Urothelium cell line (cell line): ENCODE measurements around the gene MRPS18A.

Experiments
- DNase-seq: peaks from one replicate; pipeline ENCODE4 v3.0.0; 2011; ENCODE audit warnings: low spot score, mixed read lengths
- FAIRE-seq: peaks from 2 replicates; lab custom pipeline; 2011; peaks lifted over from hg19 to GRCh38; lab: Jason Lieb, UNC

MRPS18A gene

DNA sequence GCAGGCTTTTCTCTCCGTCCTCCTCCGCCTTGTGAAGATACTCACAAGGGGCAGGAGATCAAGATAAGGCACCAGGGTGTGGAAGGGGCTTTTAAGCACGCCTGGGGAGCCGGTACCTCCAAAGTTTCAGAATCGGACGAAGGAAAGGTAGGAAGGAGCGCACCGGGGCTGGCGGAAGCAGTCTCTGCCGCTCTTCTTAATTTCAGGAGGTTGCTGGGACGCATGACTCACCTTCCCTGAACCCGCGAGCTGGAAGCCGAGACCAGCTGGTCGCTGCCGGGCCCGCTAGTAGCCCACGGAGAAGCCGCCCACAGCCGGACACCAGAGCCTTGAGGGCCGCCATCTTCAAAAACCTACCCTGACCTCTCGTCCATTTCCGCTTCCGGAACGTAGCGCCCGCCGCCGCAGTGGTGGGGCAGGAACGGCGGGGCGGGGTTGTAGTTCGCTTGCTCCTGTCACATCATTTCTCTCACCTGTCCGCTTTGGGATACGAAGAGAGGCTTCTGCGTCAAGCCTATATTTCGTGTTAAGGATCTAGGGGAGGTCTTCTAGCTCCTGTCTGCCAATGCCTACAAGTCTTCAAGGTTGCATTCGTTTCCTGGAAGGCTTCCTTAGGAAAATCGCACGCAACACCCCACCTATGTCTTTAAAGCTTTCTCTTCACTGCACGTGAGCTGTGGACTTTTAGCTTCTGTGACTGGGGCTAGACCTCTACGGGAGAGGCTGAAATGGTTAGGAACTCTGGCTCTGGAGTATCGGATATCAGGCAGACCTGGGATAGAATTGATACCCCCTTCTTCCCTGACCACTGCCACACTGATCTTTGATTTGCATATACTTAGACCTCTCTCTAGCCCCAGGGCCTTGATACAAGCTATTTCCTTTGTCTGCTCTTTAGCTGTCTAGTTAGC lies at the start of gene MRPS18A:
TSS of gene MRPS18A (minus strand) at position 355 of the 911 bp plus-strand sequence. CDS start at position 343, 12 bp downstream.
- peak; percentile 90 for DNase-seq
- no peak for FAIRE-seq

DNA sequence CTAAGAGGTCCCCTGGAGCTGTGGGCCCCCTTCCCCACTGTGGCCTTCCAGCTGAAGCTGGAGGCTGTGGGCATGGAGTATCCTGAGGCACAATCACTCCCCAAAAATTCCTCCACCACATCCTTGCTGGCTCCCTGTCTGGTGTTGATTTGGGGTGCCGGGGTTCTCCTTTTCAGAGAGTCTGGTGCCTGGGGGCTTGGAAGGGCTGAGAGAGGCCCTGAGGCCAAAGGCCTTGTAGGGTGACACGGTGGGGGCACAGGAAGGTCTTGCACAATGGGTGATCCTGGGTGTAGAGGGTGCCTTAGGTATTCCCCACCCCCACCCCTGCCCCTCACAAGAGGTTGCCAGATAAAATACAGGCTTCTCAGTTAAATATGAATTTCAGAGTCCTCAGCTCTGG lies 49.3 kb upstream of the MRPS18A start:
- DNase-seq (no peak), FAIRE-seq (no peak)

GRCh38 chr6:43736211-43736786 lies 48.7 kb upstream of the MRPS18A start:
- no peak for DNase-seq
- no peak for FAIRE-seq

GRCh38 chr6:43735642-43736199 lies 48.1 kb upstream of the MRPS18A start:
- FAIRE-seq (no peak), DNase-seq (no peak)

DNA sequence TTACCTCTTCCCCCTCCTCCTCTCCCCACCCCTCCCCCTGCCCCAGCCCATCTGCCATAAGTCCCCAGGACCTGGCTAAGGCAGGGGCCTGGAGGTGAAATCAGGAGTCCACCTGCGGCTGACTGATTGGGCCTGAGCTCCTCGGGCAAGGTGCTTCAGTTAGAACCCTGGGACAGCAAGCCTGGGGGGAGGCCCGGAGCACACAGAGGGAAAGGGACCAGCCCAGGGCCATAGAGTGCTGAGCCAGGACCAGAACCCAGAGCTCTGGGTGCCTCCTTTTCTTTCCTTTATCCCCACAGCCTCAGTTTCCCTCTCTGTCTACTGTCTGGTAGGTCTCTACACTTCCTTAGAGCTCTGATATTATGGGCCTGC lies 46.7 kb upstream of the MRPS18A start:
- no peak for FAIRE-seq
- no peak for DNase-seq

- DNase-seq, result no peak
- FAIRE-seq, result no peak
These were observed 46.1 kb upstream of the MRPS18A start for GRCh38 chr6:43733471-43734293.

- FAIRE-seq (no peak), DNase-seq (no peak)
These were observed 43.0 kb upstream of the MRPS18A start for GRCh38 chr6:43730634-43731033.

DNA sequence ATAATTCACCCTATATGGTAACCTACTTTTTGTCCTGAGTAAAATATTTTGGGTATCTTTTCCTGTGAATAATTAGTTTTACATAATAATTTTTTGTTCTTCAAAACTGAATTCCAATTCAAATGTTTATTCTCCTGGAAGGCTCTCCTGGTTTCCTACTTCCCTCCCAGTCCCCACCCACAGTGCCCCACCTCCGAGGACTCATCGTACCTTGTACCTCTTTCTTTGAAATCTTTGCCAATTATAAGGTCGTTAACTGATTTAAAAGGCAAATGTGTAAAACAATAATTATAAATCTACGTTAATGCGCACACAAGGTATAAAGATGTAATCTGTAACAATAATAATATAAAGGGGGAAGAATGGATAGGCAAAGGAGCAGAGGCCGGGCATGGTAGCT lies 41.9 kb upstream of the MRPS18A start:
- DNase-seq (no peak), FAIRE-seq (no peak)

- FAIRE-seq (no peak), DNase-seq (no peak)
These were observed 41.0 kb upstream of the MRPS18A start for GRCh38 chr6:43728586-43728985.

DNA sequence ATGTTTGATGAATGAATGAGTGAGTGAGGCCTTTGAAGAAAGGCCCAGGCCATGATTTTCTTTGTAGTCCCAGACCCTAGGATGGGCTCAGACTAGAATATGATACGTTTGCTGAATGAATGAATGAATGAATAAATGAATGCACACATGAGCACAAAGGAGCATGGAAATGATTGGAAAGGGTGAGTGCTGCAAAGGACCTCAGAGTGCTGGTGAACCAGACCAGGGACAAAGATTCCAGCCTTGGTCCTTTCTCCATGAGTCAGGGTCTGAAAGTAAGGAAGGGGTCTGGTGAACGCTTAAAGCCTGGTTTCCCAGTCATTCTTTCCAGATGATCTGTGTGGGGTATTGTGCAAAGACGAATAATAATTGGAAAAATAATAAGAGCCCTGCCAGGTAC lies 40.0 kb upstream of the MRPS18A start:
- DNase-seq, result no peak
- FAIRE-seq, result no peak

DNA sequence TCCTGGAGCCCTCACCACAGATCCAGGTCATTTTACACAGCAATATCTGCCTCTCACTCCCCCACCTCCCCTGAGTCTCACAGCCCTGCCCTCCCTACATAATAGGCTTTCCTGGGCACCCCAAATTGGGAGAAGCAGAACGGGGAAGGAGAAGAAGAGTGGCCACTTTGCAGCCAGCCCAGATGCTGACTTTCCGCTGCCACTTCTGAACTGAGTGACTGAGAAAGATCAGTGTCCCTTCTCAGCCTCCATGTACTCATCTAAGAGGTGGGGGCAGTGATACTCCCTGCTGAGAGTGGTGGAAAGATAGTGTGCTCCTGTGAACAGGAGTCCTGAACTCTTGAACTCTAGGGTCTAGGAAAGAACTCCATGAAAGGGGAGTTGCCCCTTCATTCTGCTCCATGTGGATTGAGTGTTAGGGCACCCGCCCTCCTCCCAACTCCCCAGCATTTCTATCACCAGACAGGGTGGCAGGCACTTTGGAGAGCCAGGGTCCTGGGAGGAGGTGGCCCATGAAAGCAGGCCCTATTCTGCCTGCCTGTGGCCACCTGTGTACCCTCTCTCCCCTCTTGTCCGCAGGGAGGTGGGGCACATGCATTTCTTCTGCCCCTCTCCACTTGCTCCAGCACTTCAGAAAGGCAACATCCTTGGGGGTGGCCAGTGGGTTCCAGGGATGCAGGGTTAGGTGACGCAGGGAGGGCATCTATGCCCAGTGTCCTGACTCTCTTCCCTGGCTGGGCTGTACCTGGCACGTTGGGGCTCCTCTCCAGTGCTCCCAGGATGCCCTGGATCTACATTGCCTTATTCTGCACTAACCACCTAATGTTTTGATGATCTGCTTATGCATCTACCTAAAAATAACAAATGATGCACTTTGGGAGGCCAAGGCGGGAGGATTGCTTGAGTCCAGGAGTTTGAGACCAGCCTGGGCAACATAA lies 38.3 kb upstream of the MRPS18A start:
- peak; percentile 23 for FAIRE-seq

DNA sequence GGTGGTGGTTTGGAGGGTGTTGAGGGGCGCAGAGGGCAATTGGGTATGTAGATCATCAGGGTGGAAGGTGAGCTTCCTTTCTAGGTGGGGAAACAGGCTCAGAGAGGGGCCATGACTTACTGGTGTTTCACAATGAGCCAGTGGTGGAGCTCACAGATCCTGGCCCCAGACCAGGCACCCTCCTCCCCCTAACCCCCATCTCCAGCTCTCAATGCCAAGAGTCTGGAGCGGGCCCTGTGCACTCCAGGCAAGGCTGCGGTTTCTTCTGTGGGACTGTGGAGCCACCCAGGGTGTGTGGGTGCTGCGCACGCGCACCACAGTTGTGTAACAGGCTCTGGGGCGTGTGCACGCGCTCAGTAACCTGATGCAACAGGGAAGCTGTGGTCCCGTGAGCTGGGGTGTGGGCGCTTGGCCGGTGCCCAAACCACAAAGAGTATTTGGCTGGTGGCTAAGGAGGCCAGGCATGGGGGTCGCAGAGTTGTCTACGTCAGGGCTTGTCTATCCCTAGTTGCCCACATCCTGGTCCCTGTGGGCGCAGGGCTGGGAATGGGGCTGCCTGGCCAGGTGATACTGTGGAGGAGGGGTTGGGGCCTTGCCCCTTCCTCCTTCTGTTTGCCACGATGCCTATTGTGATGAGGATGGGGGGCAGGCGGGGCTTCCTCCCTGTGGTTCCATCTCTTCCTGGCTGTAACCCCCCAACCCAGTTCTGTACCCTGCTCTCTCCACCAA lies 37.5 kb upstream of the MRPS18A start:
- DNase-seq, result peak; percentile 96
- peak; percentile 73 for FAIRE-seq

More for the DNA sequence above, 38.3 kb upstream of the MRPS18A start:
- no peak for DNase-seq

- DNase-seq (no peak), FAIRE-seq (no peak)
These were observed 36.8 kb upstream of the MRPS18A start for GRCh38 chr6:43724354-43724753.

DNA sequence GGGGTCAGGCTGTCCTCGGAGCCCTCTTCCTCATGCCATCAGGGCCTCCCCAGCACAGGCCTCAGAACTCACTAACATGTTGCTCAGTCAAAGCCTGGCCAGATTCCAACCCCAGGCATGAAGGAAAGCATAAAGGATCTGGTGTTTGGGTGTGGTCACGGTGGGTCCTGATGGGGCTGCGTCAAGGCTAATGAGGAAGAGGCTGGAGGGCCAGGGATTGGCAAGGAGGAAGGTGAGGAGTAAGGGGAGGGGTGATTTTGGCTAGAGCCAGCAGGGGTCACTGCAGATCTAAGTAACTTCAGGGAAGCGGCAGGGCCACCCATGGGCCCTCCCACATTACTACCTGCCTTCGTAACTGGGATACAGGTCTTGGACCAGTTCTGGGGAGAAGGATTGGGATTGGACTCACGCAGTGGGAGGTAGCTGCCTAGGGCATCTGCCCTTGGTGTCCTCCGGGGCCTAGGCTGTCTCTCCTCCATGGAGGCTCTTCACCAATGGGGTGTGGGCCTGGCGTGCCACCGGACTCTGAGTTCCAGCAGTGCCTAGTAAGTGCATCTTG lies 36.2 kb upstream of the MRPS18A start:
- no peak for FAIRE-seq
- DNase-seq, result peak; percentile 67

- FAIRE-seq (no peak), DNase-seq (no peak)
These were observed 35.4 kb upstream of the MRPS18A start for GRCh38 chr6:43722920-43723545.

DNA sequence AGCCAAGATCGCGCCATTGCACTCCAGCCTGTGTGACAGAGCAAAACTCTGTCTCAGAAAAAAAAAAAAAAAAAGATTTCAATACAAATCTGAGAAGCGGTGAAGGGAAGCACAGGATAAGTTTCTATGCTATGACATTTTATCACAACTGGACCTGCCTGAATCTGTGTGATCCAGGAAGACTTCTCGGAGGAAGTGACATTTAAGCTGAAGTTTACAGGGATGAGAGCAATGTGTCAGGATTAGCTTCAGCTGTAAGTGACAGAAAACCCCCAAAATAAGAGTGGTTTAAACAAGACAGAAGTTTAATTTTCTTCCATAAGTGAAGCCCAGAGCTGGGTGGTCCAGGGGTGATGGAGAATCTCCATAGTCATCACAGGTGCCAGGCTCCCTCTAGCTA lies 33.4 kb upstream of the MRPS18A start:
- DNase-seq (no peak), FAIRE-seq (no peak)

DNA sequence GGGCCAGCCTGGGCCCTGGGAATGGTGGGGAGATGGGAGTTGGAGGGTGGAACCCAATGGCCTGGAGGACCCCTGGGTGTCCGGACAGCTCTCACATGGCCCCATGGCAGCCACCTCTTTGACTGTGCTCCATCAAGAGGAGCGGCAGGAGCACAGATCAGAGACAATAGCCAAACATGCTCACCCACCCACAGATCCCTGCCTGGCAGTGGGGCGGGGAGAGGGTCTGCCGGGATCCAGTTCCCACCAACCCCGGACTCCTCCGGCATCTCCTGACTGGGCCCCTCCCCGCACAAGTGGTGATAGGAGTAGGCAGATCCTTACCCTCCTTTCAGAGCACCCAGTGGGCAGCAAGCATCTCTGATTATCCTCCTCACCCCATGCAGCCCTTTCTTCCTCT lies 31.9 kb upstream of the MRPS18A start:
- FAIRE-seq, result no peak
- DNase-seq, result no peak

DNA sequence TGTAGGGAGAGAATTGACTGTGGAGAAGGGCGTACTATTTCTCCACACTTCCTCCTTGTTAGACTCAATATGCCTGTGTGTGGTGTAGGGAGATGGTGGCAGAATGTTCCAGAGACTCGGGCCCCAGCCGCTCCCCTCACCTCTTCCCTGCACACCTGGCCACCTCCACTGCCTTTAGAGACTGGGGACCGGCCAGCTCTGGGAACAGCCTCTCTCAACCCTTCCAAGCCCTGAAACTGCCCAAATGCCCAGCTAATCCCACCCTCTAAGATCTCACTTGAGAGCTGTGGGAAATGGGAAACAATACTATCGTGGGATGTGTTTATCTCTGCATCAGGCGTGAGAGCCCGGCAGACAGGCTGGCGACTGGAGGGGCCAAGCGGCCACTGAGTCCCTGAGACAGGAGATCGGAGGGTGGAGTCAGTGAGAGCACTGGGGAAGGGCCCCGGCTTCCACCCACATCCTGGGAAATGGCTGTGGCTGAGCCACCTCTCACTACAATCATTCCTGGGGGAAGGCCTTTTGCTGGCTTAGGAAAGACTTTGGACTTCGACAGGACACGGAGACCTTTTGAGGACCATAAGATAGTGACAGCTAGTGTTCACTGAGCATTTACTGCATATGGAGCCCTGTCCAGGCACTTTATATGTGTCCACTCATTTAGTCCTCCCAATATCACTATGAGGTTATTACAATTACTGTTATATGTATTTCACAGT lies 31.0 kb upstream of the MRPS18A start:
- no peak for FAIRE-seq
- no peak for DNase-seq
